HG03460 (cell line): Measurements from ENCODE around the gene SRGAP1.

ENCODE experiments used
- ATAC-seq: cut with Tn5 transposase; IDR thresholded peaks from one replicate; pipeline ENCODE4 v1.9.1; 2021; ENCODE audit not compliant: unreplicated experiment

Gene SRGAP1

DNA sequence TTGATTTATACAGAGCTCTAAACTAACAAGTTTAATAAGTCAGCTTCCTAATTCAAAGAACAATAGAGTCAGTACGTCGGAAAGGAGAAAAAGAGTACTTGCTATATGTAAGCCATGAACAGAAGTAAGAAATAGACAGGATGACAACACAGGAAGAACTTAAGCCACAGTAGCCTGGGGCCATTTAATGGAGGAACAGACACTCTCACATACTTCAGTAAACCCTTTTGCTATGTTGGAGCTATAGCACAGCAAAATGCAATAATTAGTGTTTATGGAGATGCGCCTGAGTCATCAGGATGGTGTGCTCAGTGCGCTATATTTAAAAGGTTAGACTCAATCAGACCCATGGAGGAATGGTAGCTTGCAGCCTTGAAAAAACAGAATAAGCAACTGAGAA, 61.0 kb downstream of the SRGAP1 start:
- no peak for ATAC-seq

- ATAC-seq = no peak
Observed at GRCh38 chr12:63906876-63907275, 62.4 kb downstream of the SRGAP1 start.

- ATAC-seq = no peak
Observed at GRCh38 chr12:63907561-63907960, 63.1 kb downstream of the SRGAP1 start.

GRCh38 chr12:63909746-63910145, 65.2 kb downstream of the SRGAP1 start:
- ATAC-seq = no peak

DNA sequence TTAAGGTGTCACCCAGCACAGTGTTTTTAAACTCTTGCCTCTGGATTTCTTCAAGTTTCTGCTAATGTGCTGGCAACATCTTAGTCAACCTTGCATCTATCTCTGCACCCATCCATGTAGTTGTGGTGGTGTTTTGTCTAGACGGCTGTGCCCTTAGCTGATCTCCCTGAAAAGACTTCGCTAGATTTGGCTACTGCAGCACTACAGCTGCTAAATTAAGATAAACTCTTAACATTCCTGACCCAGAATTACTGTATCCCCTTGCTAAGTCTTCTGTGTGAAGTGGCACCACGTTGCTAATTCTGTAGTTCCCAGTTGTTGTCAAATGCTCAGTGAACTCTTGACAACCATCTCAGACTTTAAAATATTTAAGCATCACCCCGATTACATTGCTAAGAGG, 66.8 kb downstream of the SRGAP1 start:
- no peak for ATAC-seq

DNA sequence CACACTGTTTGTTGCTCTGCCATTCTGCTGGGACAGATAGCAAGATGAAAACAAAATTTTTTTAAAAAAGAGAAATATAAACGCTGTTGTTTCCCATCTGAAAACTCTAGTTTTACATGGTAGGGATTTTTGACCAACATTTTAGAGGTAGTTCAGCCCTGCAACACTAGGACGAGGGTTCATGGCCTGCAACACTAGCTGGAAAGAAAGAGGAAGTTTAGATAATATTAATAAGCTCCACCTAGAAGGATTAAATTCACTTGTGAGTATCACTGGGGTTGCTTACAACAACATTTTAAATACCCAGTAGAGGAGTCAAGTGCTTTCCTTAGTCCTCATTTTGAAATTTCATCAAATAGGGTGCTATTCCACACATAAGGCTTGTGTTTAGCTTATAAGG, 68.2 kb downstream of the SRGAP1 start:
- ATAC-seq = no peak

DNA sequence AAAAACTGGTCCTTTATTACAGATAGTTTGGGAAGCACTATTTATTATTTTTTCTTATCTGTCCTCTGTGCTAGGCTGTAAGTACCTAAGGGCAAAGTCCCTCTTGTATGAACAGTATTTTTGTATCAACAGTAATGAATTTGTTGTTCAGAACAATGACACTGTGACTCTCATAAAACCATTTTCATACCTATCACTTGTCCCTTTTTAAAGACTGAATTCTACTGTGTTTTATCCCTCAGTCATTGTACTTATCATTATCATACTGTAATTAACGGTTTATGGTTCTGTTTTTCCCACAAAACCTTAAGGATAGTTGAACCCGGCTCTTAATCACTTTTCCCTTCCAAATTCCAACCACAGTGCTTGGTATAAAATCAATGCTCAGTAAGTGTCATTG, 69.4 kb downstream of the SRGAP1 start:
- ATAC-seq = no peak

DNA sequence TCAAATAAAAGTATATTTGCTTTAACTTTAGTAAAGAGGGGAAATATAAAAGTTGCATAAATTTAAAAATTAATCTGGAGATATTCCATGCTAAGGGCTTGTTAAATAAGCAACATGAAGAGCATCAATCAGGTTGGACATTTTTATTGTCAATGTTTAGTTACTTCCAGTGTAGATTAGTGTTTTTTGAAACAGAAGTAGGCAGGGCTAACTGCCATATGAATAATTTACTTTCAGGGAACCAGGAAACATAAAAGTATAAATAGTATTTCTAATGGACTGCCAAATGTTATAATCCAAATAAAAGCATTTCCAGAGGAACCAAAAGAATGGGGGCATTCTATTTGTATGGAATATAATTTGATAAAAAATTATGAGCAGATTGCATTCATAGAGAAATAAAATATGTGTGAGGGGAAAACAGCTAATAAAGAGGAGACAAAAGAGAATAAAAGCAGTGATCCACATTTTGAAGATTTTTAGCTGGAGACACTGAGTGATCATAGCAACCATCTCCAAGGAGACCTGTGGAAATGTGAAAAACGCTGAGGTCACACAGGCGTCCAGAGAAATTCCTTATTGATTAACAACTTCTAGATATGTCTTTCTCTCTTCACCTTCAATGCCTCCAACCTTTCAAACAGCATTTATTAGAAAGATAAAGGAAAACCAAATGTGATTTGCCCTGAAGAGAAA, 70.8 kb downstream of the SRGAP1 start:
- ATAC-seq = no peak

DNA sequence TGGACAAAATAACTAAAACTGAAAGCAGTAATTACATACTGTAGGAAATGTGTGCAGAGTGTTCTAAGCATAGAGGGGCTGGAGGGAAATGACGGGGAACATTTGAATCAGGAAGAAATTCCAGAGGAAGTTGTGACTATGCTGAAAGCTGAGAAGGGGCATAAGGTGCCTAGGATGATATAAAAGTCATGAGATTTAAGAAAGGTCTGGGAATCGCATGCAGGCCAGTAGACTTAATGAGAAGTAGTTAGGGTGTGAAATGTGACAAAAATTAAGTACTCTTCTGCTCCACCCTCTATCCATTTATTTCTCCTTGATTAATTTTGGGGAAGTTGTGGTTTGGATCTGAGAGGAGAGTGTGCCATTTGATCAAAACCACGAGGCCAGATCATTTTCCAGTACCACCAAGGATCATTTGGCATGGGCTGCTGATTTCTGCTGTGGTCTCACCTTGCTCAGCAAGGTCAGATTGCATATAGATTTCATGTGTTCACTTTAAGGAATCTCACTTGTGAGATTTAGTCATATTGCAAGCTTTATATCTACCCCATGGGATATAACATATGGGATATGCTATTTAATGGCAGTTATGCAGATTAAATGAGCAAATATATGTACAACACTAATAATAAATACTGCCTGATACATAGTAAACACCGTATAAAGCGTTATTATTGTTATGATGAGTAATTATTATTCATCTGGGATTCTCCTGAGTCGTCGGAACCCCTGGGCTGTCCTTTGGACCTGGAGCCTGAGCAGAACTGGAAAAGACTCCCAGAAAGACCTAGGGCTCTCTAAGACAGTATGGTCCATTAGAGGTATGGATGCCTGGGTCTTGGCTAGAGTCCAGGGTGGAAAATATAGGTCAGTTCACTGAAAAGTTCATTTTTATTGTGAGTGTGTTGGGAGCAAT, 72.3 kb downstream of the SRGAP1 start:
- no peak for ATAC-seq

- no peak for ATAC-seq
Observed at GRCh38 chr12:63917477-63917862, 73.0 kb downstream of the SRGAP1 start.

GRCh38 chr12:63917864-63918799, 73.6 kb downstream of the SRGAP1 start:
- ATAC-seq = no peak

- no peak for ATAC-seq
Observed at GRCh38 chr12:63918800-63919300, 74.3 kb downstream of the SRGAP1 start.

DNA sequence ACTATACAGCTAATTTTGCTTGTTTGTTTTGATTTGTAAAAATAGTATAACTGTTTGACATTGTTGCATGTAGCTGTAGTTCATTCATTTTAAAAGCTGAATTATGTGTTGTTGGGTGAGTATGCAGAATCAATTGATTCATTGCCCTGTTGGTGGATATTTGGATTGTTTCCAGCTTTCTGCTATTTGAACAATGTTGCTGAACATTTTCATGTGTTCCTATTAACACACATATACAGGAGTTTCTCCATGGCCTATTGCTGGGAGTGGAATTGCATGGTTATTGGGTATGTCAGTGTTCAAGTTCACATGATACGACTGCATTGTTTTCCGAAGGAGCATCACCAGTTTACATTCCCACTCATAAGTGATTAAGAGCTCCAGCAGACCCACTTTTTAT, 75.3 kb downstream of the SRGAP1 start:
- ATAC-seq = no peak

DNA sequence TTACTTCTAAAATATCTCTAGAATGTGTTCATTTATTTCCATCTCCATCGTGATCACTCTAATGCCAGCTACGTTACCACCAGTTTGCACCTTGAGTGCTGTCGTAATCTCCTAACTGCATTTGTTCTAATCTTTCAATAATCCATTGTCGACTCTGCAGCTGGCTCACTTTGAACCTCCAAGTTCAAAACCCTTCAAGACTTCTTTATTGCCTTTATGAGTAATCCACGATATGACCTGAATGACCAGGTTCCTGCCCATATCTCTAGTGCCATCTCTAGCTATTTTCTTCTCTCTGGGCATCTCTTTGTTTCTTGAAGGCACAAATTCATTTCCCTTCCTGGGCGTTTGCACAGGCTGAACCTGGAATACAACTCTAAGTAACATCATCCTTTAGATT, 76.7 kb downstream of the SRGAP1 start:
- ATAC-seq = no peak

GRCh38 chr12:63922474-63922873, 78.0 kb downstream of the SRGAP1 start:
- ATAC-seq = no peak

GRCh38 chr12:63924781-63925180, 80.3 kb downstream of the SRGAP1 start:
- no peak for ATAC-seq

DNA sequence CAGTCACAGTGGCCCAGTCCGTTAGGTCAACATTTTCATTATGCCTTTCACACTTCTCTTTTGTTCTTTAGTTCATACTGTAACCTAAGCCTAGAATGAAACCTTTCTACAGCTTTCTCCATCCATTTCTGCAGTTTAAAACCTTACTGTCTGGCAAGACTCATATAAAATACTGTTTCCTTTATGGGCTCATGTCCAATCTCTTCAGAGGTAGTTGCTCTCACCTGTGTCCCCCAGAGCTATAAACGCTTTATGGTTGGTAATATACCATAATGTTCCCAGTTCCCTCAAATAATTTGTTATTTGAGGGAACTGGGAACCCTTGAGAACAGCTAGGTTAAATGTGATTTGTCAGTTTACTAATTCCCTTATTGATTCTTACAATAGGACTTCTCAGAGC, 83.0 kb downstream of the SRGAP1 start:
- no peak for ATAC-seq

DNA sequence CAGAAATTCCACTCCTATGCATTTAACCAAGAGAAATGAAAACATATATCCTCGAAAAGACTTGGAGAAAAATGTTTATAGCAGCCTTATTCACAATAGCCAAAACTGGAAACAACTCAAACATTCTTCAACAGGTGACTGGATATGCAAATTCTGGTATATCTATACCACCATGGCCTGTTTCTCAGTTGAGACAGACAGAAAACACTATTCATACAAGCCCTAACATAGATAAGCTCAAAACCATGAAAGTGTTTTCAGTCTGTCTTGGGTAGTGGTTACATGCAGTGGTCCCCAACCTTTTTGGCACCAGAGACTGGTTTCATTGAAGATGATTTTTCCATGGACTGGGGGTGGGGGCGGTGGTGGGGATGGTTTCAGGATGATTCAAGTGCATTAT, 83.8 kb downstream of the SRGAP1 start:
- ATAC-seq = no peak

DNA sequence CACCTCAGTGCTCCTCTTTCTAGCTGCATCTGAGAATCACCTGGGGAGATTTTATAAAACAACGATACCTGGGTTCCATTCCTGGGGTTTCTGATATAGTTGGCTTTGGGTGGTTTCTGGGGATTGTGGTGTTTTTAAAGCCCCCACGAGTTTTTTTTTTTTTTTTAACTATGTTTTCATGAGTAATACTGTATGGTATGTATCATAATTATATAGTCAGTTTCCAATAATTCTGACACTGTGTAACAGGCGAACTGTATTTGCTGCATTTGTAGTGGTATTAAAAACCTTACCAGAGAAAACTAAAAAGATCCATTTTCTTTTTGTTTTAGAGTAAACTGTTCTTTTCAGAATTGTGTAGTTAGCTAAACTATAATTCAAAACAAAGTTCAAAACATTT, 84.9 kb downstream of the SRGAP1 start:
- ATAC-seq = no peak

GRCh38 chr12:63930971-63931370, 86.5 kb downstream of the SRGAP1 start:
- ATAC-seq = no peak

- ATAC-seq = no peak
Observed at GRCh38 chr12:63931703-63932102, 87.2 kb downstream of the SRGAP1 start.
